ENCODE data around the gene MYCBP2.

GRCh38 chr13:77171451-77171850, 155.4 kb downstream of the MYCBP2 start:
- TF ChIP-seq, protein P1, sequence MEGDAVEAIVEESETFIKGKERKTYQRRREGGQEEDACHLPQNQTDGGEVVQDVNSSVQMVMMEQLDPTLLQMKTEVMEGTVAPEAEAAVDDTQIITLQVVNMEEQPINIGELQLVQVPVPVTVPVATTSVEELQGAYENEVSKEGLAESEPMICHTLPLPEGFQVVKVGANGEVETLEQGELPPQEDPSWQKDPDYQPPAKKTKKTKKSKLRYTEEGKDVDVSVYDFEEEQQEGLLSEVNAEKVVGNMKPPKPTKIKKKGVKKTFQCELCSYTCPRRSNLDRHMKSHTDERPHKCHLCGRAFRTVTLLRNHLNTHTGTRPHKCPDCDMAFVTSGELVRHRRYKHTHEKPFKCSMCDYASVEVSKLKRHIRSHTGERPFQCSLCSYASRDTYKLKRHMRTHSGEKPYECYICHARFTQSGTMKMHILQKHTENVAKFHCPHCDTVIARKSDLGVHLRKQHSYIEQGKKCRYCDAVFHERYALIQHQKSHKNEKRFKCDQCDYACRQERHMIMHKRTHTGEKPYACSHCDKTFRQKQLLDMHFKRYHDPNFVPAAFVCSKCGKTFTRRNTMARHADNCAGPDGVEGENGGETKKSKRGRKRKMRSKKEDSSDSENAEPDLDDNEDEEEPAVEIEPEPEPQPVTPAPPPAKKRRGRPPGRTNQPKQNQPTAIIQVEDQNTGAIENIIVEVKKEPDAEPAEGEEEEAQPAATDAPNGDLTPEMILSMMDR (IDR thresholded peaks at IDR 0.05): no peak
- TF ChIP-seq POLR2A (IDR thresholded peaks at IDR 0.05): no peak
- TF ChIP-seq EP300 (IDR thresholded peaks at IDR 0.05): no peak
